NCI-H1048 (cell line): ENCODE data around the gene PPL.
"Not testable (repeated sequence)": the region's sequence is repeated elsewhere in the genome, so short reads cannot be mapped to it uniquely, and the experiment has no call there.

Source experiments
- DNase-seq: peaks from one replicate; lab custom pipeline; 2025; lab: John Stamatoyannopoulos, UW

Gene PPL

GRCh38 chr16:4933433-4933832, 3.5 kb downstream of the PPL start:
- DNase-seq = no peak

- no peak for DNase-seq
These were observed 5.6 kb downstream of the PPL start for GRCh38 chr16:4931381-4931780.

GRCh38 chr16:4929619-4930018, 7.3 kb downstream of the PPL start:
- not testable (repeated sequence) for DNase-seq

- DNase-seq = no peak
These were observed 8.7 kb downstream of the PPL start for GRCh38 chr16:4928227-4928626.

- DNase-seq = no peak
These were observed 9.3 kb downstream of the PPL start for GRCh38 chr16:4927661-4928060.

- no peak for DNase-seq
These were observed 10.0 kb downstream of the PPL start for GRCh38 chr16:4926928-4927327.

- no peak for DNase-seq
These were observed 11.2 kb downstream of the PPL start for GRCh38 chr16:4925791-4926190.

GRCh38 chr16:4925293-4925607, 11.7 kb downstream of the PPL start:
- no peak for DNase-seq

GRCh38 chr16:4924593-4925292, 12.2 kb downstream of the PPL start:
- DNase-seq = no peak

- DNase-seq = no peak
These were observed 13.1 kb downstream of the PPL start for GRCh38 chr16:4923853-4924252.

- no peak for DNase-seq
These were observed 14.1 kb downstream of the PPL start for GRCh38 chr16:4922721-4923342.

- DNase-seq = no peak
These were observed 16.1 kb downstream of the PPL start for GRCh38 chr16:4920826-4921225.

GRCh38 chr16:4918781-4919251, 18.1 kb downstream of the PPL start:
- no peak for DNase-seq

GRCh38 chr16:4917117-4917516, 19.8 kb downstream of the PPL start:
- DNase-seq = no peak

GRCh38 chr16:4915226-4915761, 21.7 kb downstream of the PPL start:
- no peak for DNase-seq

GRCh38 chr16:4914528-4915225, 22.3 kb downstream of the PPL start:
- DNase-seq = no peak

- DNase-seq = no peak
These were observed 23.0 kb downstream of the PPL start for GRCh38 chr16:4913774-4914525.

- DNase-seq = no peak
These were observed 23.7 kb downstream of the PPL start for GRCh38 chr16:4913130-4913773.

- DNase-seq = no peak
These were observed 25.0 kb downstream of the PPL start for GRCh38 chr16:4911970-4912386.

GRCh38 chr16:4910828-4911227, 26.1 kb downstream of the PPL start:
- DNase-seq = no peak

GRCh38 chr16:4909825-4910224, 27.1 kb downstream of the PPL start:
- no peak for DNase-seq
